Tibial nerve (tissue), 4 donors: Measurements from ENCODE around the gene TMEM86B. TPM values are rescaled to one million over a fixed set of nuclear protein-coding genes. Genes with fewer than 3 reads are reported as not detected.

ENCODE experiments used
- DNase-seq, 2 donors: peaks; one replicate each; pipeline ENCODE4 v3.0.0-alpha.2; 2019; ENCODE audit warnings: low spot score in 2 of 2
- H3K27ac ChIP-seq, 4 donors: fragments of 200-600 bp; sonication (generic) in 3 of 4; one replicate each; pipeline ENCODE4 v1.5.1; 2017 to 2019; ENCODE audit warnings: mild to moderate bottlenecking in 1 of 4
- H3K27me3 ChIP-seq, 2 donors: fragments of 200-600 bp; sonication (generic) in 1 of 2; one replicate each; pipeline versions ENCODE4 v1.5.1 to v1.6.0; 2017 to 2019
- H3K36me3 ChIP-seq, 3 donors: fragments of 200-600 bp; sonication (generic); one replicate each; pipeline ENCODE4 v1.5.1; 2018 to 2019
- H3K4me1 ChIP-seq, 4 donors: fragments of 200-600 bp; sonication (generic) in 3 of 4; one replicate each; pipeline ENCODE4 v1.5.1; 2017 to 2019
- H3K4me3 ChIP-seq, 4 donors: fragments of 200-600 bp; sonication (generic) in 3 of 4; one replicate each; pipeline ENCODE4 v1.5.1; 2017 to 2019; ENCODE audit warnings: mild to moderate bottlenecking in 1 of 4, moderate library complexity in 1 of 4
- H3K9me3 ChIP-seq, 4 donors: fragments of 200-600 bp; sonication (generic) in 3 of 4; one replicate each; pipeline ENCODE4 v1.5.1; 2017 to 2019
- CTCF ChIP-seq, 5 experiments: fragments of 200-600 bp in 3 of 5; fragments of 450-650 bp in 2 of 5; sonication (generic) in 3 of 5; IDR thresholded peaks; one replicate each; pipeline ENCODE4 v1.5.1; 2016 to 2019; ENCODE audit warnings: antibody characterized with exemption in 5 of 5, mild to moderate bottlenecking in 3 of 5, moderate library complexity in 2 of 5
- EP300 ChIP-seq, 2 donors: sonication (generic); formaldehyde crosslinking; IDR thresholded peaks; one replicate each; pipeline ENCODE4 v1.6.1; 2017; ENCODE audit warnings: antibody characterized with exemption in 2 of 2, mild to moderate bottlenecking in 1 of 2
- POLR2A ChIP-seq, 2 donors: fragments of 450-650 bp; IDR thresholded peaks; one replicate each; pipeline ENCODE4 v1.6.1; 2017; ENCODE audit warnings: antibody characterized with exemption in 2 of 2, mild to moderate bottlenecking in 2 of 2, moderate library complexity in 2 of 2
- WGBS, 2 donors: methylation state at CpG; one replicate each; pipeline ENCODE4 v1.1.5; 2018; 5-methylcytosine and 5-hydroxymethylcytosine counted together
- total RNA-seq, 4 donors: library from RNA; depleted of rRNA; stranded (reverse); fragments of >200 nt; gene quantifications; one replicate each; pipeline ENCODE4 v1.1.0, GENCODE V29; 2016

The TMEM86B gene
- total RNA-seq, 4 donors from 2014 or later, result 0.44 to 8.6 (median 3.0) TPM

GRCh38 chr19:55266404-55266803 lies 37.8 kb upstream of the TMEM86B start:
- Histone ChIP-seq H3K9me3 (no peaks in the 10 kb centered on the region), H3K27me3 (no peaks in the 10 kb centered on the region), H3K36me3 (peaks cover 0 to 65% (median 0%) of the 10 kb centered on the region in 3 donors), H3K4me3 (no peak overlapping the region), H3K4me1 (no peaks in the 10 kb centered on the region), H3K27ac (no peak overlapping the region)
- no peak for DNase-seq
- no peak for TF ChIP-seq POLR2A (IDR thresholded peaks at IDR 0.05)
- no peak for TF ChIP-seq CTCF (IDR thresholded peaks at IDR 0.05)
- WGBS, 2 donors, result 97 to 98% methylated on average over 3 of the region's 3 CpGs

- 92 to 93% methylated on average over 9 to 12 of the region's 12 CpGs for WGBS, 2 donors
- H3K36me3 ChIP-seq, result peaks cover 0 to 60% (median 0%) of the 10 kb centered on the region in 3 donors
- no peak for TF ChIP-seq POLR2A (IDR thresholded peaks at IDR 0.05)
- TF ChIP-seq EP300 (IDR thresholded peaks at IDR 0.05), result no peak
- no peak for TF ChIP-seq CTCF (IDR thresholded peaks at IDR 0.05)
These were observed 37.3 kb upstream of the TMEM86B start for GRCh38 chr19:55265723-55266386.

GRCh38 chr19:55265173-55265572 lies 36.6 kb upstream of the TMEM86B start:
- no peak for DNase-seq
- no peak for TF ChIP-seq CTCF (IDR thresholded peaks at IDR 0.05)
- TF ChIP-seq POLR2A (IDR thresholded peaks at IDR 0.05), result no peak
- no peak for TF ChIP-seq EP300 (IDR thresholded peaks at IDR 0.05)
- WGBS, 2 donors, result 86 to 91% methylated on average over 15 to 16 of the region's 16 CpGs

More at GRCh38 chr19:55265723-55266386, 37.3 kb upstream of the TMEM86B start:
- Histone ChIP-seq H3K4me3 (no peak overlapping the region), H3K9me3 (no peaks in the 10 kb centered on the region), H3K27ac (no peak overlapping the region), H3K27me3 (no peaks in the 10 kb centered on the region), H3K4me1 (no peaks in the 10 kb centered on the region)
- no peak for DNase-seq

GRCh38 chr19:55264531-55264930 lies 36.0 kb upstream of the TMEM86B start:
- no peak overlapping the region for H3K4me3 ChIP-seq
- no peak overlapping the region for H3K27ac ChIP-seq
- H3K36me3 ChIP-seq, result peaks cover 0 to 46% (median 0%) of the 10 kb centered on the region in 3 donors
- H3K4me1 ChIP-seq, result peaks cover 0 to 9% (median 8%) of the 10 kb centered on the region in 4 donors
- whole genome bisulfite sequencing, 2 donors, result 79 to 86% methylated on average over 5 of the region's 5 CpGs
- no peaks in the 10 kb centered on the region for H3K9me3 ChIP-seq
- TF ChIP-seq EP300 (IDR thresholded peaks at IDR 0.05), result no peak
- DNase-seq, result no peak
- no peaks in the 10 kb centered on the region for H3K27me3 ChIP-seq

More at GRCh38 chr19:55265173-55265572, 36.6 kb upstream of the TMEM86B start:
- H3K27ac ChIP-seq, result no peak overlapping the region
- H3K27me3 ChIP-seq, result no peaks in the 10 kb centered on the region
- no peak overlapping the region for H3K4me3 ChIP-seq
- peaks cover 0 to 53% (median 0%) of the 10 kb centered on the region in 3 donors for H3K36me3 ChIP-seq
- no peaks in the 10 kb centered on the region for H3K9me3 ChIP-seq
- peaks cover 0 to 2% (median 1%) of the 10 kb centered on the region in 4 donors for H3K4me1 ChIP-seq

GRCh38 chr19:55262359-55262758 lies 33.8 kb upstream of the TMEM86B start:
- TF ChIP-seq POLR2A (IDR thresholded peaks at IDR 0.05) (no peak), EP300 (IDR thresholded peaks at IDR 0.05) (no peak), CTCF (IDR thresholded peaks at IDR 0.05) (no peak)
- H3K27me3 ChIP-seq, result no peaks in the 10 kb centered on the region
- 93 to 95% methylated on average over 9 of the region's 9 CpGs for WGBS, 2 donors
- no peak overlapping the region for H3K4me3 ChIP-seq
- no peak for DNase-seq
- H3K36me3 ChIP-seq, result peaks cover 0 to 28% (median 0%) of the 10 kb centered on the region in 3 donors
- H3K4me1 ChIP-seq, result peaks cover 0 to 16% (median 10%) of the 10 kb centered on the region in 4 donors
- H3K9me3 ChIP-seq, result no peaks in the 10 kb centered on the region
- H3K27ac ChIP-seq, result no peak overlapping the region
